ENCODE measurements around the gene SNX8. TPM values are rescaled to one million over a fixed set of nuclear protein-coding genes. Genes with fewer than 3 reads are reported as not detected.
A peak's percentile ranks its signal among the peaks of the same experiment; 100 is the strongest.

Gene SNX8
- total and polyA plus RNA-seq, 9 of the 15 experiments (the other 6 are each of a cell fraction or from before 2014, with no cell fraction given) = 2.7 to 51.6 (median 16.9) TPM

DNA sequence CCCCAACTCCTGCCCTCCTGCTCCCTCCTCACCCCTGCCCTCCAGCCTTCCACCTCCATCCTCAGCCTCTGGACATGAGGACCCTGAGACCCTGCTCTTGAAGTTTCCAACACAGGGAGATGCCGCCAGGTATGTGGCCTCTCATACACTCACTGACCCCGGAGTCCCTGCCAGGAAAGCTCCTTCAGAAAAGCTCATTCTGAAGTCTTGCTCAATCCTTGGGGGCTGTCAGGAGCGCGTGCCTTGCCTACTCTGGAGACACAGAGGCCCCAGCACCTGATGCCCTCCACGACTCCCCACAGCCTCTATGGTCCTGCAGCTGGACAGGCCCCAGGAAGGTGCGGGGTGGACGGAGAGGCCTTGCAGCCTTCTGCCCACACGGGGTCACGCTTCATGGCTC lies 61.2 kb downstream of the SNX8 start:
- H3K4me2 ChIP-seq (ENCODE audit: insufficient read depth, low read length) = no peak overlapping the region
- ATAC-seq (no peak), FAIRE-seq (no peak), DNase-seq (ENCODE audit: extremely low read depth in 1 of 4, low spot score in 3 of 4) (no peak)
- H4K20me1 ChIP-seq (replicated peaks; ENCODE audit: control insufficient read depth, insufficient read depth, low read length) = no peaks in the 10 kb centered on the region
- H2AFZ ChIP-seq (ENCODE audit: low read depth, low read length) = no peak overlapping the region
- H3K9ac ChIP-seq (ENCODE audit: insufficient read depth in 1 of 2, low read depth in 2 of 2, low read length in 2 of 2) = peak overlapping the region in 1 of 2 experiments; percentile 45; a peak in 2 of 4 replicates
- no peaks in the 10 kb centered on the region for H3K27me3 ChIP-seq (ENCODE audit: control insufficient read depth in 2 of 2, insufficient read depth in 2 of 2, low read length in 2 of 2)
- WGBS (ENCODE audit: insufficient coverage, low coverage, missing lambda C conversion rate) = 89% methylated on average over 8 of the region's 9 CpGs
- no TSS peak for BruUV-seq (replicated peaks)
- no peaks in the 10 kb centered on the region for H3K9me3 ChIP-seq (replicated peaks; ENCODE audit: control insufficient read depth, insufficient read depth, low read depth, low read length)
- H3K4me3 ChIP-seq = no peak overlapping the region
- no peak overlapping the region for H3K27ac ChIP-seq (ENCODE audit: extremely low read depth, low read depth, low read length)
- ChIA-PET POLR2A (interaction anchor here (1.2 kb wide), 1 partner anchor 101 kb away, joined by 3 read pairs; no protein-coding TSS in a partner anchor), CTCF (ENCODE audit: low intra/inter-chr PET ratio) (no interaction called here)
- H3K79me2 ChIP-seq (ENCODE audit: control insufficient read depth, insufficient read depth, low read length) = no peaks in the 10 kb centered on the region
- peaks cover 2% of the 10 kb centered on the region for H3K9me1 ChIP-seq (ENCODE audit: control insufficient read depth, insufficient read depth, low read length)
- intact Hi-C loops (cut with micrococcal nuclease) (no loop called here), in situ Hi-C loops (cut with MboI) (loop anchor here (5.0 kb wide), 1 partner anchor 804 kb away; no protein-coding TSS in a partner anchor)
- peaks cover 57% of the 10 kb centered on the region; the same call in 2 of the 3 replicates for H3K36me3 ChIP-seq (ENCODE audit: control insufficient read depth, insufficient read depth, low read length)
- H3K4me1 ChIP-seq (replicated peaks in 1 of 2; ENCODE audit: control insufficient read depth in 2 of 2, insufficient read depth in 2 of 2, low read length in 2 of 2) = peaks cover 9 to 29% of the 10 kb centered on the region in 2 experiments; a peak in 3 of 5 replicates
- TF ChIP-seq HIVEP1 (CRISPR knock-in tag; IDR thresholded peaks at IDR 0.05) = no peak
- TF ChIP-seq MBD2 (IDR thresholded peaks at IDR 0.05; ENCODE audit: borderline replicate concordance, low read depth) = no peak
- no peak for TF ChIP-seq SRF (CRISPR knock-in tag; IDR thresholded peaks at IDR 0.05)
- TF ChIP-seq YBX1 (IDR thresholded peaks at IDR 0.05) = no peak
- no peak for TF ChIP-seq ERF (CRISPR knock-in tag; IDR thresholded peaks at IDR 0.05)
- no peak for TF ChIP-seq NCOA1 (IDR thresholded peaks at IDR 0.05; ENCODE audit: low read depth)
- TF ChIP-seq, protein P1, sequence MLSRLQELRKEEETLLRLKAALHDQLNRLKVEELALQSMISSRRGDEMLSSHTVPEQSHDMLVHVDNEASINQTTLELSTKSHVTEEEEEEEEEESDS (CRISPR knock-in tag; IDR thresholded peaks at IDR 0.05) = no peak
- TF ChIP-seq, protein P2, sequence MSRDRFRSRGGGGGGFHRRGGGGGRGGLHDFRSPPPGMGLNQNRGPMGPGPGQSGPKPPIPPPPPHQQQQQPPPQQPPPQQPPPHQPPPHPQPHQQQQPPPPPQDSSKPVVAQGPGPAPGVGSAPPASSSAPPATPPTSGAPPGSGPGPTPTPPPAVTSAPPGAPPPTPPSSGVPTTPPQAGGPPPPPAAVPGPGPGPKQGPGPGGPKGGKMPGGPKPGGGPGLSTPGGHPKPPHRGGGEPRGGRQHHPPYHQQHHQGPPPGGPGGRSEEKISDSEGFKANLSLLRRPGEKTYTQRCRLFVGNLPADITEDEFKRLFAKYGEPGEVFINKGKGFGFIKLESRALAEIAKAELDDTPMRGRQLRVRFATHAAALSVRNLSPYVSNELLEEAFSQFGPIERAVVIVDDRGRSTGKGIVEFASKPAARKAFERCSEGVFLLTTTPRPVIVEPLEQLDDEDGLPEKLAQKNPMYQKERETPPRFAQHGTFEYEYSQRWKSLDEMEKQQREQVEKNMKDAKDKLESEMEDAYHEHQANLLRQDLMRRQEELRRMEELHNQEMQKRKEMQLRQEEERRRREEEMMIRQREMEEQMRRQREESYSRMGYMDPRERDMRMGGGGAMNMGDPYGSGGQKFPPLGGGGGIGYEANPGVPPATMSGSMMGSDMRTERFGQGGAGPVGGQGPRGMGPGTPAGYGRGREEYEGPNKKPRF (IDR thresholded peaks at IDR 0.05; ENCODE audit: low read depth, low read length) = no peak
- TF ChIP-seq MTA3 (IDR thresholded peaks at IDR 0.05; ENCODE audit: borderline replicate concordance) = no peak
- TF ChIP-seq, protein P3, sequence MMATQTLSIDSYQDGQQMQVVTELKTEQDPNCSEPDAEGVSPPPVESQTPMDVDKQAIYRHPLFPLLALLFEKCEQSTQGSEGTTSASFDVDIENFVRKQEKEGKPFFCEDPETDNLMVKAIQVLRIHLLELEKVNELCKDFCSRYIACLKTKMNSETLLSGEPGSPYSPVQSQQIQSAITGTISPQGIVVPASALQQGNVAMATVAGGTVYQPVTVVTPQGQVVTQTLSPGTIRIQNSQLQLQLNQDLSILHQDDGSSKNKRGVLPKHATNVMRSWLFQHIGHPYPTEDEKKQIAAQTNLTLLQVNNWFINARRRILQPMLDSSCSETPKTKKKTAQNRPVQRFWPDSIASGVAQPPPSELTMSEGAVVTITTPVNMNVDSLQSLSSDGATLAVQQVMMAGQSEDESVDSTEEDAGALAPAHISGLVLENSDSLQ (IDR thresholded peaks at IDR 0.05) = no peak
- no peak for TF ChIP-seq POLR3G (IDR thresholded peaks at IDR 0.05; ENCODE audit: extremely low read depth, insufficient read length, insufficient replicate concordance)
- TF ChIP-seq FOXJ2 (tag; IDR thresholded peaks at IDR 0.05) = no peak
- TF ChIP-seq, protein P4, sequence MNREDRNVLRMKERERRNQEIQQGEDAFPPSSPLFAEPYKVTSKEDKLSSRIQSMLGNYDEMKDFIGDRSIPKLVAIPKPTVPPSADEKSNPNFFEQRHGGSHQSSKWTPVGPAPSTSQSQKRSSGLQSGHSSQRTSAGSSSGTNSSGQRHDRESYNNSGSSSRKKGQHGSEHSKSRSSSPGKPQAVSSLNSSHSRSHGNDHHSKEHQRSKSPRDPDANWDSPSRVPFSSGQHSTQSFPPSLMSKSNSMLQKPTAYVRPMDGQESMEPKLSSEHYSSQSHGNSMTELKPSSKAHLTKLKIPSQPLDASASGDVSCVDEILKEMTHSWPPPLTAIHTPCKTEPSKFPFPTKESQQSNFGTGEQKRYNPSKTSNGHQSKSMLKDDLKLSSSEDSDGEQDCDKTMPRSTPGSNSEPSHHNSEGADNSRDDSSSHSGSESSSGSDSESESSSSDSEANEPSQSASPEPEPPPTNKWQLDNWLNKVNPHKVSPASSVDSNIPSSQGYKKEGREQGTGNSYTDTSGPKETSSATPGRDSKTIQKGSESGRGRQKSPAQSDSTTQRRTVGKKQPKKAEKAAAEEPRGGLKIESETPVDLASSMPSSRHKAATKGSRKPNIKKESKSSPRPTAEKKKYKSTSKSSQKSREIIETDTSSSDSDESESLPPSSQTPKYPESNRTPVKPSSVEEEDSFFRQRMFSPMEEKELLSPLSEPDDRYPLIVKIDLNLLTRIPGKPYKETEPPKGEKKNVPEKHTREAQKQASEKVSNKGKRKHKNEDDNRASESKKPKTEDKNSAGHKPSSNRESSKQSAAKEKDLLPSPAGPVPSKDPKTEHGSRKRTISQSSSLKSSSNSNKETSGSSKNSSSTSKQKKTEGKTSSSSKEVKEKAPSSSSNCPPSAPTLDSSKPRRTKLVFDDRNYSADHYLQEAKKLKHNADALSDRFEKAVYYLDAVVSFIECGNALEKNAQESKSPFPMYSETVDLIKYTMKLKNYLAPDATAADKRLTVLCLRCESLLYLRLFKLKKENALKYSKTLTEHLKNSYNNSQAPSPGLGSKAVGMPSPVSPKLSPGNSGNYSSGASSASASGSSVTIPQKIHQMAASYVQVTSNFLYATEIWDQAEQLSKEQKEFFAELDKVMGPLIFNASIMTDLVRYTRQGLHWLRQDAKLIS (CRISPR knock-in tag; IDR thresholded peaks at IDR 0.05) = no peak

Measured in K562 (cell line).